Loucy (cell line): ENCODE measurements around the gene RPL37.

Experiments used
- EZH2phosphoT487 ChIP-seq: fragments of 200-600 bp; IDR thresholded peaks from 2 replicates; pipeline ENCODE4 v1.6.1; 2018; ENCODE audit warnings: antibody characterized with exemption, mild to moderate bottlenecking, moderate library complexity, borderline replicate concordance
- TF ChIP-seq, protein P1 (sequence below): fragments of 200-600 bp; sonication (generic); conservative IDR thresholded peaks from 2 replicates; pipeline ENCODE4 v1.5.1; 2014; ENCODE audit warnings: mild to moderate bottlenecking, antibody characterized with exemption, low read length

DNA sequence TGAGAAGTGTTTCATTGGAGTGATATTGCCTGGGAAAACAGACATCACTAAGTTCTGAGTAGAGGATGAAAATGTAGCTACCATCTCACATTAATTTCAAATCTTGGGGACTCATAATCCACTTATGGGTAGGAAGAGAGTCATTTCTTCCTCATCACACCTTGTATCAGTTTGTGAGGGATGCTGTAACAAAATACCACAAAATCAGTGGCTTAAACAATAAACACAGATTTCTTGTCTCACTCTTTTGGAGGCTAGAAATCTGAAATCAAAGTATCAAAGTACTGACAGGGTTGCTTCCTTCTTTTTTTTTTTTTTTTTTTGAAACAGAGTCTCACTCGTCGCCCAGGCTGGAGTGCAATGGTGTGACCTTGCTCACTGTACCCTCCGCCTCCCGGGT, 9.5 kb upstream of the RPL37 start:
- TF ChIP-seq, protein P1, sequence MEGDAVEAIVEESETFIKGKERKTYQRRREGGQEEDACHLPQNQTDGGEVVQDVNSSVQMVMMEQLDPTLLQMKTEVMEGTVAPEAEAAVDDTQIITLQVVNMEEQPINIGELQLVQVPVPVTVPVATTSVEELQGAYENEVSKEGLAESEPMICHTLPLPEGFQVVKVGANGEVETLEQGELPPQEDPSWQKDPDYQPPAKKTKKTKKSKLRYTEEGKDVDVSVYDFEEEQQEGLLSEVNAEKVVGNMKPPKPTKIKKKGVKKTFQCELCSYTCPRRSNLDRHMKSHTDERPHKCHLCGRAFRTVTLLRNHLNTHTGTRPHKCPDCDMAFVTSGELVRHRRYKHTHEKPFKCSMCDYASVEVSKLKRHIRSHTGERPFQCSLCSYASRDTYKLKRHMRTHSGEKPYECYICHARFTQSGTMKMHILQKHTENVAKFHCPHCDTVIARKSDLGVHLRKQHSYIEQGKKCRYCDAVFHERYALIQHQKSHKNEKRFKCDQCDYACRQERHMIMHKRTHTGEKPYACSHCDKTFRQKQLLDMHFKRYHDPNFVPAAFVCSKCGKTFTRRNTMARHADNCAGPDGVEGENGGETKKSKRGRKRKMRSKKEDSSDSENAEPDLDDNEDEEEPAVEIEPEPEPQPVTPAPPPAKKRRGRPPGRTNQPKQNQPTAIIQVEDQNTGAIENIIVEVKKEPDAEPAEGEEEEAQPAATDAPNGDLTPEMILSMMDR, result no peak
- no peak for TF ChIP-seq EZH2phosphoT487
